ENCODE results near the gene EFCAB7. TPM values are rescaled to one million over a fixed set of nuclear protein-coding genes. Genes with fewer than 3 reads are reported as not detected.

Gene EFCAB7
- total RNA-seq, 1 donor from 2014 or later, result 11.1 TPM

Other genes with a start within 250 kb of the EFCAB7 start
- 49.9 TPM for gene FOXD3, start 201.0 kb upstream of the EFCAB7 start, total RNA-seq
- 19.5 TPM for gene ALG6, start 155.9 kb upstream of the EFCAB7 start, total RNA-seq
- gene ITGB3BP, start 300 bp upstream of the EFCAB7 start, total RNA-seq, result 30.2 TPM
- gene PGM1, start 69.9 kb downstream of the EFCAB7 start, total RNA-seq, result 33.7 TPM